ENCODE measurements around the gene ARHGAP28. TPM values are rescaled to one million over a fixed set of nuclear protein-coding genes. Genes with fewer than 3 reads are reported as not detected.
"Not testable (repeated sequence)": the region's sequence is repeated elsewhere in the genome, so short reads cannot be mapped to it uniquely, and the experiment has no call there.

Gene ARHGAP28
- total RNA-seq, 6 experiments from 2014 or later = 0.13 to 1.7 (median 0.61) TPM; not detected in 1

DNA sequence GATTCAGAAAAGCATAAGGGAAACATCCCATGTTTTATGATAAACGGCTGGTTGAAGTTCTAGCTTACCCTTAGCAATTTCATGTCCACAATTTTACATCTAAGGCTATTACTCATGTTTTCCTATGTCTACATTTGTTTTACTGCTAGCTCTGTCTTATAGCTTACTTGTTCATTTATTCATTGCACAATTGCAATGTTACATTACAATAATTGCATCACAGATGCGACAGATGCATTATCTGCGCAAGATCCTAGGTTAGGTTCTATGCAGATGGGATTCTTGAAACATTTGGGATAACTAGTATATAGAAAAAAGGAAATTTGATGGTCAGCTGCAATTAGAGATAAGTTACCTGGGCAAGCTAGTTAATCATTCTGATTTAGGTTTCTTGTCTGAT is 108.4 kb downstream of the ARHGAP28 start:
- Histone ChIP-seq H3K27me3 (no peaks in the 10 kb centered on the region), H3K4me3 (no peak overlapping the region), H3K36me3 (no peaks in the 10 kb centered on the region), H3K4me1 (no peaks in the 10 kb centered on the region), H3K9me3 (no peaks in the 10 kb centered on the region), H3K27ac (no peak overlapping the region)
- no peak for TF ChIP-seq POLR2A (IDR thresholded peaks at IDR 0.05)
- no peak for TF ChIP-seq CTCF (IDR thresholded peaks at IDR 0.05)
- ATAC-seq = no peak
- no peak for DNase-seq
- intact Hi-C loops (cut with DNase I) = no loop called here
- WGBS (ENCODE audit: insufficient coverage, low coverage, low lambda C conversion rate, missing lambda C conversion rate) = 78% methylated on average over 3 of the region's 3 CpGs

GRCh38 chr18:6842081-6842480 is 112.6 kb downstream of the ARHGAP28 start:
- no peak for ATAC-seq

DNA sequence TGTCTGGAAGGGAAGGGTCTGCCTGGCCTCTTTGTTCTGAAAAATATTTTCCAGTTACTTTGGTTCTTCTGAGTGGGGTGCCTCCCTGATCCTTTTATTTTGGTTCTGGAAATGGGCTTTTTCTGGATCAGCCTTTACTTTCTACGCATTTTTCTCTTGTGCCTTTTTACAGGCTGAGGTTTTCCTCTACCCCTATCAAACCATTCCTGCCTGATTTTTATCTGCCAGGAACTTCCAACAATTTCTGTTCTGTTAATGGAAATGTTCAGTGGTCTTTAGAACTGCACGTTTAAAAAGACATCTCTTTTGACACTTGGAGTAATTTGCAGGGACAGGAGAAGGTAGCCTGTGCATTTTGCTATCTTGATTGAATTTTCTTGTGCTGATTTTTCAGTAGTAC is 113.8 kb downstream of the ARHGAP28 start:
- TF ChIP-seq POLR2A (IDR thresholded peaks at IDR 0.05) (no peak), CTCF (IDR thresholded peaks at IDR 0.05) (no peak)
- Histone ChIP-seq H3K27me3 (no peaks in the 10 kb centered on the region), H3K4me3 (no peak overlapping the region), H3K9me3 (no peaks in the 10 kb centered on the region), H3K27ac (no peak overlapping the region), H3K36me3 (no peaks in the 10 kb centered on the region), H3K4me1 (no peaks in the 10 kb centered on the region)
- 63% methylated on average over 2 of the region's 2 CpGs for WGBS (ENCODE audit: insufficient coverage, low coverage, low lambda C conversion rate, missing lambda C conversion rate)
- ATAC-seq (no peak), DNase-seq (no peak)
- intact Hi-C loops (cut with DNase I) = no loop called here

More at GRCh38 chr18:6842081-6842480, 112.6 kb downstream of the ARHGAP28 start:
- no peaks in the 10 kb centered on the region for H3K4me1 ChIP-seq
- no peak for DNase-seq
- intact Hi-C loops (cut with DNase I) = no loop called here
- TF ChIP-seq CTCF (IDR thresholded peaks at IDR 0.05) = no peak
- no peak for TF ChIP-seq POLR2A (IDR thresholded peaks at IDR 0.05)
- no peaks in the 10 kb centered on the region for H3K27me3 ChIP-seq
- H3K27ac ChIP-seq = no peak overlapping the region
- no peaks in the 10 kb centered on the region for H3K9me3 ChIP-seq
- no peaks in the 10 kb centered on the region for H3K36me3 ChIP-seq
- 39% methylated on average over 2 of the region's 3 CpGs for WGBS (ENCODE audit: insufficient coverage, low coverage, low lambda C conversion rate, missing lambda C conversion rate)
- H3K4me3 ChIP-seq = no peak overlapping the region

DNA sequence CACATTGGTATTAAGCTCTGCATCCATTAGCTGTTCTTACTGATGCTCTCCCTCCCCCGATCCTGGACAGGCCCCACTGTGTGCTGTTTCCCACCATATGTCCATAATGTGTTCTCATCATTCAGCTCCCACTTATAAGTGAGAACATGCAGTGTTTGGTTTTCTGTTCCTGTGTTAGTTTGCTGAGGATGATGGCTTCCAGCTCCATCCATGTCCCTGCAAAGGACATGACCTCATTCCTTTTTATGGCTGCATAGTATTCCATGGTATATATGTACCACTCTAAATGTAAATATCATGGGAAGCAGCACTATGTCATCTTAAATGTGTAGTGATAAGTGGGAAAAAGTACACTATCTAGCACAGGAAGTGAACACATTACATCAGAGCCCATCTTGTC is 116.0 kb downstream of the ARHGAP28 start:
- H3K9me3 ChIP-seq; ATAC-seq; intact Hi-C loops (cut with DNase I); H3K27me3 ChIP-seq; H3K36me3 ChIP-seq; H3K4me1 ChIP-seq; H3K27ac ChIP-seq; H3K4me3 ChIP-seq; DNase-seq: not testable (repeated sequence)
- WGBS (ENCODE audit: insufficient coverage, low coverage, low lambda C conversion rate, missing lambda C conversion rate) = 46% methylated on average over 1 of the region's 1 CpG

DNA sequence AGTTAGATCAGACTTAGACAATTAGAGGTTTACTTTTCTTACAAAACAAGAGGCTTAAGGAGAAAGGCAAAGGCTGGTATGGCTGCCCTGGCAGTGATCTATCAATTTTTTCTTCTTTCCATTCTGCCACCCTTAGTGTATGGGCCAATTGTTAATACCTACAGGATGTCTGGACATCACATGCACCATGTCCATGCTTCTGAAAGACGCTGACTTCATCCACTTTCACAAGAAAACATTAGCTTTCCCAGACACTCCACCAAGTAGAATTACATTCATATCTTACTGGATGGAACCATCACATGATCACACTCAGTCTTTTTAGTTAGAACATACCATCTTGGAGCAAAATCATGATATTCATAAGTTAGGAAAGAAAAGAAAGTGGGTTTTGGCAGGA is 120.9 kb downstream of the ARHGAP28 start:
- H3K4me1 ChIP-seq = no peaks in the 10 kb centered on the region
- 80% methylated on average over 1 of the region's 1 CpG for WGBS (ENCODE audit: insufficient coverage, low coverage, low lambda C conversion rate, missing lambda C conversion rate)
- H3K4me3 ChIP-seq = no peak overlapping the region
- TF ChIP-seq CTCF (IDR thresholded peaks at IDR 0.05) (no peak), POLR2A (IDR thresholded peaks at IDR 0.05) (no peak)
- DNase-seq (no peak), ATAC-seq (no peak)
- H3K36me3 ChIP-seq = no peaks in the 10 kb centered on the region
- no peak overlapping the region for H3K27ac ChIP-seq
- H3K9me3 ChIP-seq = no peaks in the 10 kb centered on the region
- H3K27me3 ChIP-seq = no peaks in the 10 kb centered on the region
- intact Hi-C loops (cut with DNase I) = no loop called here

Measured in right lobe of liver (tissue), 6 donors.